ENCODE measurements around the gene UNC93B1.

Gene UNC93B1

DNA sequence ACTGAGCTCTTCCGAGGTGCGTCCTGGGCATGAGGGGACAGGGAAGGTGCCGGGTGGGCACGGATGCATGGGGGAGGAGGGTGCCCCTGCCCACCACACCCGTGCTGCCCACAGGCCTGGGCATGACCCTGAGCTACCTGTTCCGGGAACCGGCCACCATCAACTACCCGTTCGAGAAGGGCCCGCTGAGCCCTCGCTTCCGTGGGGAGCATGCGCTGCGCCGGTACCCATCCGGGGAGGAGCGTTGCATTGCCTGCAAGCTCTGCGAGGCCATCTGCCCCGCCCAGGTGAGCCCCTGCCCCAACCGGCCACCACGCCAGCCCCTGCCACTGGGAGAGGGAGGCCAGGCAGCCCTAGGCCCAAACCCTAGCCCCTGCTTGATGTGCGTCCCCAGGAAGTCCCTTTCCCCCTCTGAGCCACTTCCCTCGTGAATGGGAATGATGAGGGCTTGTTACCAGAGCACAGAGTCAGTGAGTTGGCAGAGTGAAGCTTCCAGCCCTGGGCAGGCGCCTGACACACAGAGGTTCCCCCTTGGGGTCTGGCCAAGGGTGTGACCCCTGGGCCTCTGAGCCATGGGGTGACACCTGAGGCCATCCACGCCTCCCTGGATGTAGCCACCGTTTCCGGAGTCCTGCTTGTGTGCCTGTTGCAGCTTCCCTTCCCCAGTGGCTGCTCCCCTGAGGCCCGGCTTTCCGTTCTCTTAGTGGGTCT, 29.3 kb upstream of the UNC93B1 start:
- Histone ChIP-seq H3K9me3 (ENCODE audit: control insufficient read depth in 5 of 5, low read length in 5 of 5) (no peaks in the 10 kb centered on the region), H3K36me3 (ENCODE audit: control insufficient read depth in 5 of 5, insufficient read depth in 5 of 5, low read length in 5 of 5) (peaks cover 0 to 38% (median 14%) of the 10 kb centered on the region in 5 donors), H3K4me3 (ENCODE audit: low read depth in 1 of 5, low read length in 5 of 5) (no peak overlapping the region), H3K27me3 (ENCODE audit: control insufficient read depth in 5 of 5, insufficient read depth in 4 of 5, low read length in 5 of 5) (no peaks in the 10 kb centered on the region), H3K9ac (ENCODE audit: low read length in 5 of 5) (peak overlapping the region in 3 of 5 donors; percentile 1 to 59 (median 4)), H3K27ac (ENCODE audit: low read depth, low read length) (peak overlapping the region; percentile 35), H3K4me1 (ENCODE audit: control insufficient read depth in 5 of 5, insufficient read depth in 5 of 5, low read length in 5 of 5) (peaks cover 4 to 73% (median 63%) of the 10 kb centered on the region in 5 donors)

GRCh38 chr11:68032003-68032402, 28.1 kb upstream of the UNC93B1 start:
- peak overlapping the region in 2 of 5 donors; percentile 26 to 90 for H3K4me3 ChIP-seq (ENCODE audit: low read depth in 1 of 5, low read length in 5 of 5)
- no peak overlapping the region for H3K27ac ChIP-seq (ENCODE audit: low read depth, low read length)

DNA sequence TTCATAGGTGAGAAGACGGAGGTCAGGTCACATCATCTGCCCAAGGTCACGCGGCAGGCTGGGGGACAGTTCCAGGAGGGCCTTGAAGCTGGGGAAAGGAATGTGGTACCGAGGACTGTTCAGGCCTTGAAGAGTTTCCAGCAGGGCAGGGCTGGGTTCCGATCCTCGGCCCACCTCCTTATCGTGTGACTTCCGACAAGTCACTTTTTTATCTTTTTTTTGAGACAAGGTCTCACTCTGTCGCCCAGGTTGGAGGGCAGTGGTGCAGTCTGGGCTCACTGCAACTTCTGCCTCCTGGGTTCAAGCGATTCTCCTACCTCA, 27.2 kb upstream of the UNC93B1 start:
- H3K9ac ChIP-seq (ENCODE audit: low read length in 5 of 5) = peak overlapping the region; percentile 89 to 96 (median 94)
- peak overlapping the region; percentile 87 to 93 (median 90) for H3K4me3 ChIP-seq (ENCODE audit: low read depth in 1 of 5, low read length in 5 of 5)
- H3K9me3 ChIP-seq (ENCODE audit: control insufficient read depth in 5 of 5, low read length in 5 of 5) = no peaks in the 10 kb centered on the region
- peaks cover 4 to 52% (median 43%) of the 10 kb centered on the region in 5 donors for H3K4me1 ChIP-seq (ENCODE audit: control insufficient read depth in 5 of 5, insufficient read depth in 5 of 5, low read length in 5 of 5)
- no peaks in the 10 kb centered on the region for H3K27me3 ChIP-seq (ENCODE audit: control insufficient read depth in 5 of 5, insufficient read depth in 4 of 5, low read length in 5 of 5)
- peak overlapping the region; percentile 80 for H3K27ac ChIP-seq (ENCODE audit: low read depth, low read length)
- H3K36me3 ChIP-seq (ENCODE audit: control insufficient read depth in 5 of 5, insufficient read depth in 5 of 5, low read length in 5 of 5) = peaks cover 0 to 36% (median 18%) of the 10 kb centered on the region in 5 donors

More at GRCh38 chr11:68032003-68032402, 28.1 kb upstream of the UNC93B1 start:
- Histone ChIP-seq H3K4me1 (ENCODE audit: control insufficient read depth in 5 of 5, insufficient read depth in 5 of 5, low read length in 5 of 5) (peaks cover 4 to 61% (median 52%) of the 10 kb centered on the region in 5 donors), H3K36me3 (ENCODE audit: control insufficient read depth in 5 of 5, insufficient read depth in 5 of 5, low read length in 5 of 5) (peaks cover 0 to 42% (median 17%) of the 10 kb centered on the region in 5 donors), H3K27me3 (ENCODE audit: control insufficient read depth in 5 of 5, insufficient read depth in 4 of 5, low read length in 5 of 5) (no peaks in the 10 kb centered on the region), H3K9me3 (ENCODE audit: control insufficient read depth in 5 of 5, low read length in 5 of 5) (no peaks in the 10 kb centered on the region), H3K9ac (ENCODE audit: low read length in 5 of 5) (peak overlapping the region in 4 of 5 donors; percentile 46 to 94 (median 60))

DNA sequence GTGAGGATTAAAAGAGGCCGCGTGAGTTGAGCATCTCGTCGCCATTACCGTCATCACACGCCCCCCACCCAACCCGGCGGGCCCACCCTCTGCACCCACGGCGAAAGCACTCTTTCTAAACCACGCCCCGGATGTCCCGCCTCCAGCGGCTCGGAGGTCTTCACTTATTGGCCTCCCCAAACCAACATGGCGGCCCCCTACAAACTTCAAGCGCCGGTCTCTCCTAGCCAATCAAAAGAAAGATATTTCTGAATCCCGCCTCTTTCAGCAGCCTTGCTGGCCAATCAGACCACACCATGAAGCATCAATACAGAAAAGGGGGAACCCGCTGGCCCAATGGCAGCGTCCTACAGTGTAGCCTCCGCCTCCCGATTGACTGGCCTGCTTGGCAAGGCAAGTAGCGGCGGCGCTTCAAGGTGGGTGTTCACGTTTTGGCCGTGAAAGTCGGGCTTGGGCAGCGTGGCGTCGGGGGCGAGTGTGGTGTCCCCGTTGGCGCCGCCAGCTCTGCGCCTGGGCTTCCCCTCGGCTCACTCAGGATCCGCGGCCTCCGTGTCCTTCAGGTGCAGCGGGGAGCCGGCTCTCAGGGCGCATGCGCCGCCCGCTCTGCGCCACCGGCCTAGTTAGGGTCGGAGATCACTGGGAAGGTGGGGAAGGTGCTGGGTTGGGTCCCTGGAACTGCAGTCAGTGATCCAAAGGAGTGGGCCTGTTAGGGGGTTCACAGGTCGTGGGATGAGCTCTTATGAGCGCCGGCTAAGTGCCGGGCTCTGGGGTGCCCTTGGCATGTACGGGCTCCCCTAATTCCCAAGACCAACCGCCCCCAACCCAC, 26.6 kb upstream of the UNC93B1 start, which contains the start of gene NDUFS8:
NDUFS8 (plus strand) TSS at position 364 of the 826 bp plus-strand sequence. CDS start 1,471 bp downstream, outside the sequence.
- Histone ChIP-seq H3K27me3 (ENCODE audit: control insufficient read depth in 5 of 5, insufficient read depth in 4 of 5, low read length in 5 of 5) (no peaks in the 10 kb centered on the region), H3K36me3 (ENCODE audit: control insufficient read depth in 5 of 5, insufficient read depth in 5 of 5, low read length in 5 of 5) (peaks cover 0 to 38% (median 18%) of the 10 kb centered on the region in 5 donors), H3K4me3 (ENCODE audit: low read depth in 1 of 5, low read length in 5 of 5) (peak within 1 kb of the TSS; percentile 87 to 93 (median 90)), H3K27ac (ENCODE audit: low read depth, low read length) (peak within 1 kb of the TSS; percentile 80), H3K9me3 (ENCODE audit: control insufficient read depth in 5 of 5, low read length in 5 of 5) (no peaks in the 10 kb centered on the region), H3K4me1 (ENCODE audit: control insufficient read depth in 5 of 5, insufficient read depth in 5 of 5, low read length in 5 of 5) (peaks cover 4 to 50% (median 40%) of the 10 kb centered on the region in 5 donors), H3K9ac (ENCODE audit: low read length in 5 of 5) (peak within 1 kb of the TSS; percentile 89 to 96 (median 94))

DNA sequence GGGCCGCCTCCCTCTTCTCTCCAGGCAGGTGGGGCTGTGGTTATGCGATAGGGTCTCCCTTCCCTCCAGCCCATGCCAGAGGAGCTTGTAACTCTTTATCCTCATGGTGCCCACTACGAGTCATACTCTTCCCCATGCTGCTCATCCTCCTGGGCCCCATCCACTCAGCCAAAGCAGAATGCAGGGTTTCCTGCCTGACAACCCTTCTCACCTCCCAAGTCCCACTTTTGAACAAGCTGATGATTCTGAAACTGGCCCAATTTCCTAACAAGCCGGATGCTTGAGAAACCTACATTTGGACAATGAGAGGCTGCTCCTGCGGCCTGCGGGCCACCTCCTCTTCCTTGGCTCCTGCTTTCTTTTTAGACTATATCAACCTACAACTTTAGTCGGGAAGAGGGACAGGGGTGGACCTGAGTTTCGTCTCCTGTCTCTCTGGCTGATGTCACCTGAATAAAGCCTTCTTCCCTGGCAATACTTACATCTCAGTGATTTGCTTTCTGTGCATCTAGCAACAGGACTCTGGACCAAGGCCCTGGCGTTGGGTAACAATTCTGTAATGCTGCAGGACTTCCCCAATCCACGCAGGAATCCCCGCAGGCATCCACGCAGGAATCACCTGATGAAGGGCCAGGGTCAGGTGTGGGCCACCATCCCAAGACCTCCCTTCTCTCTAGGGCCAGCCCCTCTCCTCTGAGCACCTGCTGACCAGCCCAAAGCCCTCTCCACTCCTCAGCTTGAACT, 25.1 kb upstream of the UNC93B1 start:
- Histone ChIP-seq H3K9me3 (ENCODE audit: control insufficient read depth in 5 of 5, low read length in 5 of 5) (peaks cover 0 to 4% (median 0%) of the 10 kb centered on the region in 5 donors), H3K4me1 (ENCODE audit: control insufficient read depth in 5 of 5, insufficient read depth in 5 of 5, low read length in 5 of 5) (peaks cover 4 to 47% (median 39%) of the 10 kb centered on the region in 5 donors), H3K9ac (ENCODE audit: low read length in 5 of 5) (peak overlapping the region in 1 of 5 donors; percentile 47), H3K36me3 (ENCODE audit: control insufficient read depth in 5 of 5, insufficient read depth in 5 of 5, low read length in 5 of 5) (peaks cover 0 to 39% (median 20%) of the 10 kb centered on the region in 5 donors), H3K4me3 (ENCODE audit: low read depth in 1 of 5, low read length in 5 of 5) (peak overlapping the region in 1 of 5 donors; percentile 93), H3K27me3 (ENCODE audit: control insufficient read depth in 5 of 5, insufficient read depth in 4 of 5, low read length in 5 of 5) (no peaks in the 10 kb centered on the region), H3K27ac (ENCODE audit: low read depth, low read length) (no peak overlapping the region)

DNA sequence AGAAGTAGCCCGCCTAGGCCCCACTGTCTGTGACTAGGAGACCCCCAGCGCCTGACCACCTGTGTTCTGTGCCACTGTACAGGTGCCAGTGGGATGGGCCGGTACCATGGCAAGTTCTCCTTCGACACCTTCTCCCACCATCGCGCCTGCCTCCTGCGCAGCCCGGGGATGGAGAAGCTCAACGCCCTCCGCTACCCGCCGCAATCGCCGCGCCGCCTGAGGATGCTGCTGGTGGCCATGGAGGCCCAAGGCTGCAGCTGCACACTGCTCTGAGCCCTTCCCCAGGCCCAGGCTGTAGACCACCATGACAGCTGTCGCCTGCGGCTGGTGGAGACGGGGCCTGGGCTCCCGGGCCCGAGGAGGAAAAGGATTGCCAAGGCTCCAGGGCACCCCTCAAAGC, 23.8 kb upstream of the UNC93B1 start:
- Histone ChIP-seq H3K27ac (ENCODE audit: low read depth, low read length) (no peak overlapping the region), H3K27me3 (ENCODE audit: control insufficient read depth in 5 of 5, insufficient read depth in 4 of 5, low read length in 5 of 5) (no peaks in the 10 kb centered on the region), H3K9ac (ENCODE audit: low read length in 5 of 5) (no peak overlapping the region), H3K36me3 (ENCODE audit: control insufficient read depth in 5 of 5, insufficient read depth in 5 of 5, low read length in 5 of 5) (peaks cover 0 to 32% (median 10%) of the 10 kb centered on the region in 5 donors), H3K9me3 (ENCODE audit: control insufficient read depth in 5 of 5, low read length in 5 of 5) (peaks cover 0 to 4% (median 0%) of the 10 kb centered on the region in 5 donors), H3K4me3 (ENCODE audit: low read depth in 1 of 5, low read length in 5 of 5) (no peak overlapping the region), H3K4me1 (ENCODE audit: control insufficient read depth in 5 of 5, insufficient read depth in 5 of 5, low read length in 5 of 5) (peaks cover 1 to 34% (median 26%) of the 10 kb centered on the region in 5 donors)

- Histone ChIP-seq H3K36me3 (ENCODE audit: control insufficient read depth in 5 of 5, insufficient read depth in 5 of 5, low read length in 5 of 5) (peaks cover 0 to 33% (median 9%) of the 10 kb centered on the region in 5 donors), H3K9ac (ENCODE audit: low read length in 5 of 5) (no peak overlapping the region), H3K4me3 (ENCODE audit: low read depth in 1 of 5, low read length in 5 of 5) (no peak overlapping the region), H3K4me1 (ENCODE audit: control insufficient read depth in 5 of 5, insufficient read depth in 5 of 5, low read length in 5 of 5) (peaks cover 0 to 23% (median 17%) of the 10 kb centered on the region in 5 donors), H3K9me3 (ENCODE audit: control insufficient read depth in 5 of 5, low read length in 5 of 5) (peaks cover 0 to 4% (median 0%) of the 10 kb centered on the region in 5 donors), H3K27me3 (ENCODE audit: control insufficient read depth in 5 of 5, insufficient read depth in 4 of 5, low read length in 5 of 5) (no peaks in the 10 kb centered on the region), H3K27ac (ENCODE audit: low read depth, low read length) (no peak overlapping the region)
Observed at GRCh38 chr11:68026391-68027105, 22.7 kb upstream of the UNC93B1 start.

DNA sequence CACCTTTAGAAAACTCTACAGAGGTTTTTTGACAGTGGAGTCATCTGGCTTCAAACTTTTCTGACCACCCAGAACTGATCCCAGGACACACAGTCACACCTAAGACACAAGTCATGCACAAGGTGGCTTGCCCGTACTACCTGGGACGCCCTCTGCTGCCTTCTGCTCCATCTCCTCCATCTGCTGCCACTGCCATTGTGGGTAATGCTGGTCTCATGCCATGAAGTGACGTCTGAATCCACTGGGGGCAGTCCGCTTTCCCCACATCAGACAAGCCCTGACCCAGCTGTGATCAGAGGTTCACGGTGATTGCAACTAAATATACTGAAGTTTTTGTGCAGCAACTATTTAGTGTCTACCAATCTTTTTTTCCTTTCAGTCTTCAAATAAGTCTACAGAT, 21.1 kb upstream of the UNC93B1 start:
- Histone ChIP-seq H3K4me1 (ENCODE audit: control insufficient read depth in 5 of 5, insufficient read depth in 5 of 5, low read length in 5 of 5) (peaks cover 0 to 26% (median 19%) of the 10 kb centered on the region in 5 donors), H3K27ac (ENCODE audit: low read depth, low read length) (no peak overlapping the region), H3K27me3 (ENCODE audit: control insufficient read depth in 5 of 5, insufficient read depth in 4 of 5, low read length in 5 of 5) (no peaks in the 10 kb centered on the region), H3K9ac (ENCODE audit: low read length in 5 of 5) (no peak overlapping the region), H3K9me3 (ENCODE audit: control insufficient read depth in 5 of 5, low read length in 5 of 5) (peaks cover 0 to 4% (median 0%) of the 10 kb centered on the region in 5 donors), H3K36me3 (ENCODE audit: control insufficient read depth in 5 of 5, insufficient read depth in 5 of 5, low read length in 5 of 5) (peaks cover 0 to 33% (median 9%) of the 10 kb centered on the region in 5 donors), H3K4me3 (ENCODE audit: low read depth in 1 of 5, low read length in 5 of 5) (no peak overlapping the region)

DNA sequence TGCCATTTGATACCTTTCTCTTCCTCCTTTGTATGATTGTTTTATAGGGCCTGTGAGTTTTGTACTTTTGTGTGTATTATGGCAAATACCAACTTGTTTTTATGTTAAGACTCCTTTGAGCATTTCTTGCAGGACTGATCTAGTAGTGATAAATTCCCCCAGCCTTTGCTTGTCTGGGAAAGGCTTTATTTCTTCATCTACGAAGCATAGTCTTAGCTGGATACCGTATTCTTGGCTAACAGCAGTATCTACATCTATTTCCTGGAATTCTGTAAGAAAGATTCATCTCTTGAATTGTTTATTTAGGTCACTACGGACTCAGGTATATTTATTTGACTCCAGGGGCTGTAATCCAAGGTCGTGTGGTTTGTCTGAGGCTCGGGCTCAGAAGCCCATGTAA, 20.6 kb upstream of the UNC93B1 start:
- no peaks in the 10 kb centered on the region for H3K27me3 ChIP-seq (ENCODE audit: control insufficient read depth in 5 of 5, insufficient read depth in 4 of 5, low read length in 5 of 5)
- H3K27ac ChIP-seq (ENCODE audit: low read depth, low read length) = no peak overlapping the region
- H3K9me3 ChIP-seq (ENCODE audit: control insufficient read depth in 5 of 5, low read length in 5 of 5) = peaks cover 0 to 4% (median 0%) of the 10 kb centered on the region in 5 donors
- peaks cover 0 to 33% (median 9%) of the 10 kb centered on the region in 5 donors for H3K36me3 ChIP-seq (ENCODE audit: control insufficient read depth in 5 of 5, insufficient read depth in 5 of 5, low read length in 5 of 5)
- no peak overlapping the region for H3K9ac ChIP-seq (ENCODE audit: low read length in 5 of 5)
- H3K4me3 ChIP-seq (ENCODE audit: low read depth in 1 of 5, low read length in 5 of 5) = no peak overlapping the region
- H3K4me1 ChIP-seq (ENCODE audit: control insufficient read depth in 5 of 5, insufficient read depth in 5 of 5, low read length in 5 of 5) = peaks cover 0 to 26% (median 19%) of the 10 kb centered on the region in 5 donors
